HG02588 (cell line): Measurements from ENCODE around the gene NINJ2.
A peak's percentile ranks its signal among the peaks of the same experiment; 100 is the strongest.
"Not testable (repeated sequence)": the region's sequence is repeated elsewhere in the genome, so short reads cannot be mapped to it uniquely, and the experiment has no call there.

Experiments
- ATAC-seq: cut with Tn5 transposase; IDR thresholded peaks from one replicate; pipeline ENCODE4 v1.9.1; 2021; ENCODE audit warnings: mild to moderate bottlenecking, moderate library complexity; ENCODE audit not compliant: unreplicated experiment

The NINJ2 gene

GRCh38 chr12:642633-643474 lies 20.4 kb downstream of the NINJ2 start:
- peak; percentile 68 for ATAC-seq

- ATAC-seq = not testable (repeated sequence)
These were observed 21.9 kb downstream of the NINJ2 start for GRCh38 chr12:641321-641720.

GRCh38 chr12:640773-641172 lies 22.5 kb downstream of the NINJ2 start:
- no peak for ATAC-seq

GRCh38 chr12:639988-640387 lies 23.3 kb downstream of the NINJ2 start:
- ATAC-seq = no peak

- ATAC-seq = no peak
These were observed 23.7 kb downstream of the NINJ2 start for GRCh38 chr12:639566-639965.

GRCh38 chr12:638953-639557 lies 24.2 kb downstream of the NINJ2 start:
- no peak for ATAC-seq

- no peak for ATAC-seq
These were observed 26.6 kb downstream of the NINJ2 start for GRCh38 chr12:636632-637031.

- no peak for ATAC-seq
These were observed 29.5 kb downstream of the NINJ2 start for GRCh38 chr12:633731-634130.

GRCh38 chr12:632102-632696 lies 31.0 kb downstream of the NINJ2 start:
- no peak for ATAC-seq

- peak; percentile 80 for ATAC-seq
These were observed 32.3 kb downstream of the NINJ2 start for GRCh38 chr12:630656-631632.

GRCh38 chr12:628742-629078 lies 34.5 kb downstream of the NINJ2 start:
- not testable (repeated sequence) for ATAC-seq

GRCh38 chr12:627863-628741 lies 35.1 kb downstream of the NINJ2 start:
- ATAC-seq = no peak

- ATAC-seq = no peak
These were observed 36.0 kb downstream of the NINJ2 start for GRCh38 chr12:627285-627684.

- no peak for ATAC-seq
These were observed 37.2 kb downstream of the NINJ2 start for GRCh38 chr12:625998-626397.

- no peak for ATAC-seq
These were observed 39.3 kb downstream of the NINJ2 start for GRCh38 chr12:623865-624372.

GRCh38 chr12:623172-623864 lies 39.9 kb downstream of the NINJ2 start:
- ATAC-seq = no peak

- no peak for ATAC-seq
These were observed 40.8 kb downstream of the NINJ2 start for GRCh38 chr12:622416-622815.

GRCh38 chr12:619346-619745 lies 43.9 kb downstream of the NINJ2 start:
- ATAC-seq = no peak

GRCh38 chr12:618605-619004 lies 44.6 kb downstream of the NINJ2 start:
- ATAC-seq = no peak
